ENCODE measurements around the gene HECTD1. TPM values are rescaled to one million over a fixed set of nuclear protein-coding genes. Genes with fewer than 3 reads are reported as not detected.

The HECTD1 gene
- polyA plus RNA-seq, 2 of the 4 experiments (the other 2 are of a cell fraction): 60.7 to 149 TPM

DNA sequence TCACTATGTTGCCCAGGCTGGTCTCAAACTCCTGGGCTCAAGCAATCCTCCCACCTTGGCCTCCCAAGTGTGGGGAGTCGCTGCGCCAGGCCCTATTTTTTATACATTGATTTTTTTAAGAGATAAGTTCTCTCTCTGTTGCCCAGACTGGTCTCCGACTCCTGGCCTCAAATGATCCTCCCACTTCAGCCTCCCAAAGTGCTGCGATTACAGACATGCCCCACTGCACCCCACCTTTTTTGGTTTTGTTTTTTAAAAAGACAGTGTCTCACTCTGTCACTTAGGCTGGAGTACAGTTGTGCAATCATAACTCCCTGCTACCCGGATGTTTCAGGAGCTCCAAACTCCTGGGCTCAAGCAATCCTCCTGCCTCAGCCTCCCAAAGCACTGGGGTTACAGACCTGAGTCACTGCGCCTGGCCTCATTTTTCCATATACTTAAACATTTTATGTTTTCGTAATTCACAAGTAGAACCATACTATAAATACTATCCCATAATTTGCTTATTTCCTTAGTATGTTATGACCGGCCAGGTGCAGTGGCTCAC lies 16.8 kb downstream of the HECTD1 start:
- no peak for FAIRE-seq
- no peak for TF ChIP-seq TFCP2L1 (CRISPR knock-in tag; IDR thresholded peaks at IDR 0.05)
- TF ChIP-seq FOSB (CRISPR knock-in tag; IDR thresholded peaks at IDR 0.05): no peak
- TF ChIP-seq, protein P1, sequence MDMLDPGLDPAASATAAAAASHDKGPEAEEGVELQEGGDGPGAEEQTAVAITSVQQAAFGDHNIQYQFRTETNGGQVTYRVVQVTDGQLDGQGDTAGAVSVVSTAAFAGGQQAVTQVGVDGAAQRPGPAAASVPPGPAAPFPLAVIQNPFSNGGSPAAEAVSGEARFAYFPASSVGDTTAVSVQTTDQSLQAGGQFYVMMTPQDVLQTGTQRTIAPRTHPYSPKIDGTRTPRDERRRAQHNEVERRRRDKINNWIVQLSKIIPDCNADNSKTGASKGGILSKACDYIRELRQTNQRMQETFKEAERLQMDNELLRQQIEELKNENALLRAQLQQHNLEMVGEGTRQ (IDR thresholded peaks at IDR 0.05): no peak
- no peak for TF ChIP-seq BCL3 (IDR thresholded peaks at IDR 0.05)
- no peak for TF ChIP-seq JUNB (IDR thresholded peaks at IDR 0.05)
- TF ChIP-seq ZC3H11A (IDR thresholded peaks at IDR 0.05): no peak
- TF ChIP-seq CHD2 (IDR thresholded peaks at IDR 0.05; ENCODE audit: low read length, partially characterized antibody): no peak
- no peak for TF ChIP-seq CTCF (IDR thresholded peaks at IDR 0.05)
- TF ChIP-seq PBX3 (IDR thresholded peaks at IDR 0.05): no peak
- no peak for TF ChIP-seq RCOR1 (IDR thresholded peaks at IDR 0.05; ENCODE audit: low read depth, low read length)
- no peak for TF ChIP-seq FOSL2 (IDR thresholded peaks at IDR 0.05)
- TF ChIP-seq FOSL2 (CRISPR knock-in tag; IDR thresholded peaks at IDR 0.05): no peak
- ATAC-seq: no peak
- no peak overlapping the region for H3K4me2 ChIP-seq
- no peaks in the 10 kb centered on the region for H3K9me3 ChIP-seq
- 91% methylated on average over 8 of the region's 8 CpGs for WGBS (ENCODE audit: missing lambda C conversion rate)
- no peak for DNase-seq (ENCODE audit: low read depth in 1 of 2, low spot score in 1 of 2)
- H3K4me1 ChIP-seq: peaks cover 19% of the 10 kb centered on the region
- ChIA-PET POLR2A (no interaction called here), CTCF (interaction anchor here (0.8 to 1.8 kb wide), 3 partner anchors 10 to 24 kb away, joined by 3 to 7 read pairs (median 3); partner anchors contain the start of gene HECTD1)
- H3K4me3 ChIP-seq: no peak overlapping the region
- no peak overlapping the region for H3K27ac ChIP-seq

GRCh38 chr14:31190219-31190603 lies 17.4 kb downstream of the HECTD1 start:
- TF ChIP-seq CBX2 (IDR thresholded peaks at IDR 0.05; ENCODE audit: borderline replicate concordance, low read depth): no peak
- TF ChIP-seq, protein P1 (IDR thresholded peaks at IDR 0.05): no peak
- no peak for TF ChIP-seq RAD21 (conservative IDR thresholded peaks at IDR 0.05 in 1 of 2, IDR thresholded peaks at IDR 0.05 in 1 of 2)
- TF ChIP-seq PBX3 (IDR thresholded peaks at IDR 0.05): no peak
- no peak for TF ChIP-seq FOSB (CRISPR knock-in tag; IDR thresholded peaks at IDR 0.05)
- no peak for TF ChIP-seq KDM5A (IDR thresholded peaks at IDR 0.05)
- no peak for TF ChIP-seq MAZ (IDR thresholded peaks at IDR 0.05; ENCODE audit: borderline replicate concordance, low read depth, low read length)
- TF ChIP-seq, protein P2, sequence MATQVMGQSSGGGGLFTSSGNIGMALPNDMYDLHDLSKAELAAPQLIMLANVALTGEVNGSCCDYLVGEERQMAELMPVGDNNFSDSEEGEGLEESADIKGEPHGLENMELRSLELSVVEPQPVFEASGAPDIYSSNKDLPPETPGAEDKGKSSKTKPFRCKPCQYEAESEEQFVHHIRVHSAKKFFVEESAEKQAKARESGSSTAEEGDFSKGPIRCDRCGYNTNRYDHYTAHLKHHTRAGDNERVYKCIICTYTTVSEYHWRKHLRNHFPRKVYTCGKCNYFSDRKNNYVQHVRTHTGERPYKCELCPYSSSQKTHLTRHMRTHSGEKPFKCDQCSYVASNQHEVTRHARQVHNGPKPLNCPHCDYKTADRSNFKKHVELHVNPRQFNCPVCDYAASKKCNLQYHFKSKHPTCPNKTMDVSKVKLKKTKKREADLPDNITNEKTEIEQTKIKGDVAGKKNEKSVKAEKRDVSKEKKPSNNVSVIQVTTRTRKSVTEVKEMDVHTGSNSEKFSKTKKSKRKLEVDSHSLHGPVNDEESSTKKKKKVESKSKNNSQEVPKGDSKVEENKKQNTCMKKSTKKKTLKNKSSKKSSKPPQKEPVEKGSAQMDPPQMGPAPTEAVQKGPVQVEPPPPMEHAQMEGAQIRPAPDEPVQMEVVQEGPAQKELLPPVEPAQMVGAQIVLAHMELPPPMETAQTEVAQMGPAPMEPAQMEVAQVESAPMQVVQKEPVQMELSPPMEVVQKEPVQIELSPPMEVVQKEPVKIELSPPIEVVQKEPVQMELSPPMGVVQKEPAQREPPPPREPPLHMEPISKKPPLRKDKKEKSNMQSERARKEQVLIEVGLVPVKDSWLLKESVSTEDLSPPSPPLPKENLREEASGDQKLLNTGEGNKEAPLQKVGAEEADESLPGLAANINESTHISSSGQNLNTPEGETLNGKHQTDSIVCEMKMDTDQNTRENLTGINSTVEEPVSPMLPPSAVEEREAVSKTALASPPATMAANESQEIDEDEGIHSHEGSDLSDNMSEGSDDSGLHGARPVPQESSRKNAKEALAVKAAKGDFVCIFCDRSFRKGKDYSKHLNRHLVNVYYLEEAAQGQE (IDR thresholded peaks at IDR 0.05): no peak
- TF ChIP-seq CHD4 (IDR thresholded peaks at IDR 0.05; ENCODE audit: borderline replicate concordance): no peak
- no peak for TF ChIP-seq SMC3 (IDR thresholded peaks at IDR 0.05)
- H3K4me2 ChIP-seq: no peak overlapping the region
- ChIA-PET CTCF (interaction anchor here (0.7 to 1.8 kb wide), 3 partner anchors 18 to 89 kb away, joined by 3 to 7 read pairs (median 3); partner anchors contain the start of gene HECTD1), POLR2A (interaction anchor here (1.2 kb wide), 1 partner anchor 17 kb away, joined by 4 read pairs; the partner anchor contains the start of gene HECTD1)
- H3K27ac ChIP-seq: no peak overlapping the region
- H3K9me3 ChIP-seq: no peaks in the 10 kb centered on the region
- peaks cover 13% of the 10 kb centered on the region for H3K4me1 ChIP-seq
- FAIRE-seq (no peak), DNase-seq (ENCODE audit: low read depth in 1 of 2, low spot score in 1 of 2) (no peak), ATAC-seq (no peak)
- 95% methylated on average over 3 of the region's 3 CpGs for WGBS (ENCODE audit: missing lambda C conversion rate)
- H3K4me3 ChIP-seq: no peak overlapping the region
